H1 (cell line): ENCODE measurements around the gene PRR4. TPM values are rescaled to one million over a fixed set of nuclear protein-coding genes. Genes with fewer than 3 reads are reported as not detected.

Experiments
- CTCF ChIA-PET: fragments of 300-600 bp; sonication (Branson Sonifier 250); formaldehyde crosslinking; loops from one replicate; lab custom pipeline; 2021; ENCODE audit not compliant: partially characterized antibody; lab: Charles Lee
- POLR2A ChIA-PET: fragments of 300-600 bp; sonication (Branson Sonifier 250); formaldehyde crosslinking; loops from one replicate; lab custom pipeline; 2021; ENCODE audit warnings: inconsistent platforms; ENCODE audit not compliant: partially characterized antibody; lab: Charles Lee
- DNase-seq, 2 experiments: peaks; one replicate each; pipeline versions ENCODE4 v3.0.0 to v3.0.0-alpha.2; 2010 to 2022; ENCODE audit warnings: low spot score in 2 of 2, low read depth in 1 of 2, mixed read lengths in 1 of 2
- FAIRE-seq: peaks from 2 replicates; lab custom pipeline; 2011; peaks lifted over from hg19 to GRCh38; lab: Jason Lieb, UNC
- H2AFZ ChIP-seq: 2 replicates; pipeline ENCODE4 v1.8.1; 2012; ENCODE audit warnings: low read length, inconsistent platforms
- H2AK5ac ChIP-seq: 2 replicates; pipeline ENCODE4 v1.6.1; 2013; ENCODE audit warnings: low read depth, low read length
- H2BK120ac ChIP-seq: replicated peaks from 2 replicates; pipeline ENCODE3; 2013; ENCODE audit warnings: low read depth, low read length, inconsistent platforms
- H2BK12ac ChIP-seq: 2 replicates; pipeline ENCODE4 v1.6.1; 2013; ENCODE audit warnings: low read depth, low read length
- H2BK15ac ChIP-seq: 2 replicates; pipeline ENCODE4 v1.6.1; 2013; ENCODE audit warnings: low read length
- H2BK20ac ChIP-seq: 2 replicates; pipeline ENCODE4 v1.6.1; 2013; ENCODE audit warnings: low read length
- H2BK5ac ChIP-seq: 2 replicates; pipeline ENCODE4 v1.6.1; 2013; ENCODE audit warnings: low read depth, low read length
- H3K14ac ChIP-seq: 2 replicates; pipeline ENCODE4 v1.6.1; 2013; ENCODE audit warnings: inconsistent platforms; ENCODE audit not compliant: insufficient read length
- H3K18ac ChIP-seq: 2 replicates; pipeline ENCODE4 v1.6.1; 2013; ENCODE audit warnings: low read length; ENCODE audit errors: extremely low read depth
- H3K23ac ChIP-seq: 2 replicates; pipeline ENCODE4 v1.6.1; 2013; ENCODE audit warnings: inconsistent platforms; ENCODE audit not compliant: insufficient read length
- H3K23me2 ChIP-seq: 2 replicates; pipeline ENCODE4 v1.6.1; 2013; ENCODE audit warnings: low read depth, low read length
- H3K27ac ChIP-seq: 2 replicates; pipeline ENCODE4 v1.6.1; 2011; ENCODE audit warnings: low read depth, low read length, inconsistent platforms
- H3K27me3 ChIP-seq, 4 experiments: replicated peaks in 1 of 4; 1 replicate in 1 of 4; 2 replicates in 3 of 4; pipeline versions ENCODE4 v1.6.1 to v1.8.1; 2011 to 2013; ENCODE audit warnings: low read length in 3 of 4, mild to moderate bottlenecking in 3 of 4, inconsistent platforms in 2 of 4, mixed read lengths in 2 of 4, moderate library complexity in 1 of 4; ENCODE audit not compliant: control insufficient read depth in 3 of 4, insufficient read depth in 3 of 4; ENCODE audit errors: extremely low read depth in 1 of 4
- H3K36me3 ChIP-seq, 4 experiments: 2 replicates each; pipeline versions ENCODE4 v1.6.1 to v1.8.1; 2011 to 2013; ENCODE audit warnings: mild to moderate bottlenecking in 4 of 4, low read length in 3 of 4, moderate library complexity in 2 of 4, control low read depth in 1 of 4, inconsistent platforms in 1 of 4; ENCODE audit not compliant: insufficient read depth in 4 of 4, control insufficient read depth in 2 of 4
- H3K4ac ChIP-seq: replicated peaks from 2 replicates; pipeline ENCODE3; 2013; ENCODE audit warnings: low read length, low read depth, mixed read lengths, inconsistent platforms; ENCODE audit not compliant: insufficient read length
- H3K4me1 ChIP-seq, 4 experiments: replicated peaks in 1 of 4; 1 replicate in 1 of 4; 2 replicates in 3 of 4; pipeline versions ENCODE4 v1.6.1 to v1.8.1; 2011 to 2013; ENCODE audit warnings: low read length in 3 of 4, inconsistent platforms in 2 of 4, mixed read lengths in 1 of 4; ENCODE audit not compliant: insufficient read depth in 4 of 4, control insufficient read depth in 3 of 4
- H3K4me2 ChIP-seq, 2 experiments: 2 replicates each; pipeline versions ENCODE4 v1.6.1 to v1.8.1; 2011 to 2013; ENCODE audit warnings: low read depth in 2 of 2, low read length in 2 of 2, control low read depth in 1 of 2, inconsistent platforms in 1 of 2, mild to moderate bottlenecking in 1 of 2; ENCODE audit not compliant: insufficient read depth in 1 of 2
- H3K4me3 ChIP-seq, 4 experiments: fragments of 200-600, 300-600 bp in 1 of 4; sonication (generic), shearing (Covaris generic), sonication (Bioruptor Twin) in 1 of 4; 2 replicates each; pipeline versions ENCODE4 v1.5.1 to v1.8.1; 2011 to 2016; ENCODE audit warnings: low read length in 4 of 4, low read depth in 3 of 4, control low read depth in 2 of 4, inconsistent platforms in 2 of 4, mild to moderate bottlenecking in 2 of 4, mixed read lengths in 1 of 4, moderate library complexity in 1 of 4; ENCODE audit not compliant: insufficient read depth in 2 of 4; ENCODE audit errors: extremely low read depth in 1 of 4
- H3K56ac ChIP-seq: replicated peaks from 2 replicates; pipeline ENCODE3; 2013; ENCODE audit warnings: low read depth, mild to moderate bottlenecking, mixed read lengths, low read length, inconsistent platforms; ENCODE audit not compliant: insufficient read length
- H3K79me1 ChIP-seq: 2 replicates; pipeline ENCODE4 v1.6.1; 2013; ENCODE audit warnings: low read depth, low read length, control low read depth
- H3K79me2 ChIP-seq, 2 experiments: 2 replicates each; pipeline versions ENCODE4 v1.6.1 to v1.8.1; 2012 to 2013; ENCODE audit warnings: low read length in 2 of 2, mild to moderate bottlenecking in 2 of 2, inconsistent platforms in 1 of 2; ENCODE audit not compliant: insufficient read depth in 2 of 2, control insufficient read depth in 1 of 2
- H3K9ac ChIP-seq, 4 experiments: replicated peaks in 1 of 4; 1 replicate in 1 of 4; 2 replicates in 3 of 4; pipeline versions ENCODE4 v1.6.1 to v1.8.1; 2011 to 2013; ENCODE audit warnings: low read depth in 3 of 4, low read length in 3 of 4, control low read depth in 2 of 4, mild to moderate bottlenecking in 2 of 4, moderate library complexity in 2 of 4, inconsistent platforms in 1 of 4; ENCODE audit errors: extremely low read depth in 1 of 4
- H3K9me3 ChIP-seq, 2 experiments: 2 replicates each; pipeline versions ENCODE4 v1.6.1 to v1.8.1; 2012 to 2013; ENCODE audit warnings: mild to moderate bottlenecking in 2 of 2, moderate library complexity in 2 of 2, control low read depth in 1 of 2, inconsistent platforms in 1 of 2, low read depth in 1 of 2, low read length in 1 of 2, mixed read lengths in 1 of 2; ENCODE audit not compliant: insufficient read depth in 2 of 2
- H4K20me1 ChIP-seq, 2 experiments: replicated peaks in 1 of 2; 2 replicates each; pipeline versions ENCODE3 to v1.8.1; 2011 to 2013; ENCODE audit warnings: inconsistent platforms in 2 of 2, low read length in 2 of 2, mild to moderate bottlenecking in 1 of 2; ENCODE audit not compliant: insufficient read depth in 2 of 2, control insufficient read depth in 1 of 2
- H4K5ac ChIP-seq: 2 replicates; pipeline ENCODE4 v1.6.1; 2013; ENCODE audit warnings: low read length, low read depth, mixed read lengths, inconsistent platforms; ENCODE audit not compliant: insufficient read length
- H4K8ac ChIP-seq: 2 replicates; pipeline ENCODE4 v1.8.0; 2013; ENCODE audit warnings: mild to moderate bottlenecking, moderate library complexity, low read length, inconsistent platforms; ENCODE audit not compliant: insufficient read depth; ENCODE audit errors: extremely low read depth
- H4K91ac ChIP-seq: replicated peaks from 2 replicates; pipeline ENCODE3; 2013; ENCODE audit warnings: low read length, mixed read lengths, inconsistent platforms; ENCODE audit not compliant: insufficient read length
- ATF3 ChIP-seq: IDR thresholded peaks from 2 replicates; pipeline ENCODE4 v1.6.1; 2011; ENCODE audit warnings: low read depth, mild to moderate bottlenecking, low read length; ENCODE audit not compliant: insufficient read depth
- CBX8 ChIP-seq: fragments of 300-800, 300-1000 bp; sonication (generic); IDR thresholded peaks from 2 replicates; pipeline ENCODE4 v1.7.1; 2016; ENCODE audit warnings: low read depth, low read length, borderline replicate concordance
- CEBPB ChIP-seq: IDR thresholded peaks from 2 replicates; pipeline ENCODE4 v1.6.1; 2012; ENCODE audit warnings: low read depth, low read length
- CHD1 ChIP-seq: IDR thresholded peaks from 2 replicates; pipeline ENCODE4 v1.6.1; 2012; ENCODE audit warnings: low read depth, low read length, improper control_type of control experiment
- CHD2 ChIP-seq: IDR thresholded peaks from 2 replicates; pipeline ENCODE4 v1.6.1; 2012; ENCODE audit warnings: low read length, improper control_type of control experiment
- JUN ChIP-seq: IDR thresholded peaks from 2 replicates; pipeline ENCODE4 v1.6.1; 2011; ENCODE audit warnings: low read depth, mild to moderate bottlenecking, improper control_type of control experiment, low read length
- KDM5A ChIP-seq: fragments of 200-600 bp; IDR thresholded peaks from 2 replicates; pipeline ENCODE4 v1.7.1; 2012; ENCODE audit warnings: mild to moderate bottlenecking, low read length, inconsistent platforms, mixed read lengths
- MAX ChIP-seq: IDR thresholded peaks from 2 replicates; pipeline ENCODE4 v1.6.1; 2012; ENCODE audit warnings: inconsistent platforms
- SAP30 ChIP-seq: fragments of 300-600 bp; sonication (generic); IDR thresholded peaks from 2 replicates; pipeline ENCODE4 v1.7.1; 2012; ENCODE audit warnings: low read length, moderate library complexity, mild to moderate bottlenecking, inconsistent platforms; ENCODE audit not compliant: insufficient read depth, insufficient replicate concordance
- SP4 ChIP-seq: IDR thresholded peaks from 2 replicates; pipeline ENCODE4 v1.6.1; 2012; ENCODE audit warnings: low read length, inconsistent platforms
- YY1 ChIP-seq: IDR thresholded peaks from 2 replicates; pipeline ENCODE4 v1.6.1; 2011; ENCODE audit warnings: low read depth, mild to moderate bottlenecking, low read length
- WGBS, 2 experiments: shearing (Covaris generic) in 1 of 2; methylation state at CpG; one replicate each; pipeline versions ENCODE4 v1.1.6 to v1.1.7; 2013 to 2015; ENCODE audit warnings: low lambda C conversion rate in 2 of 2, mixed read lengths in 2 of 2, inconsistent platforms in 1 of 2, low coverage in 1 of 2, missing lambda C conversion rate in 1 of 2; ENCODE audit not compliant: insufficient replicate concordance in 2 of 2, insufficient coverage in 1 of 2, insufficient read length in 1 of 2; ENCODE audit errors: extremely low coverage in 1 of 2, missing lambda C conversion rate in 1 of 2; 5-methylcytosine and 5-hydroxymethylcytosine counted together
- long read RNA-seq, 2 experiments: library from RNA in 1 of 2; library from capped mRNA in 1 of 2; stranded (forward); transcript quantifications; one replicate each; pipeline ENCODE4 v2.0.0, GENCODE V29; 2021; ENCODE audit warnings: inconsistent platforms in 1 of 2
- polyA minus RNA-seq, 3 experiments: library from RNA; depleted of rRNA, polyadenylated mRNA; stranded (reverse); fragments of >200 nt; gene quantifications; 1 replicate in 2 of 3; 2 replicates in 1 of 3; pipeline ENCODE4 v1.2.3, GENCODE V29; 2011
- polyA plus RNA-seq, 7 experiments: library from polyadenylated mRNA; depleted of rRNA in 3 of 7; stranded (reverse) in 5 of 7; unstranded in 2 of 7; fragments of >200 nt in 5 of 7; fragments of 200-250 nt in 2 of 7; gene quantifications; 1 replicate in 5 of 7; 2 replicates in 1 of 7; 4 replicates in 1 of 7; pipeline versions ENCODE4 v1.2.1 to v1.2.3, GENCODE V29; 2011 to 2013; ENCODE audit warnings: missing spikeins in 2 of 7, mixed read lengths in 2 of 7
- total RNA-seq: library from RNA; stranded (reverse); fragmentation: NEBNext Ultra II Directional; extraction: Animal tissue kit (Norgen Biotek cat#: 25700); gene quantifications from 2 replicates; pipeline ENCODE4 v1.2.1, GENCODE V29; 2021

Gene PRR4
- total RNA-seq, result 2.0 TPM in 1 of 2 replicates, not detected in the other
- 1.9 and 11.2 TPM in 2 replicates for polyA plus RNA-seq (2011; rRNA removed)
- polyA plus RNA-seq (2011; cell fraction: cytosol; rRNA removed), result 1.4 TPM
- polyA plus RNA-seq (2011; cell fraction: nucleus; rRNA removed), result 22.2 TPM
- polyA plus RNA-seq (2012, experiment 1 of 2), result 1.5 to 3.5 TPM (median 3.1 TPM) in 4 replicates
- polyA plus RNA-seq (2012, experiment 2 of 2), result 0.83 TPM
- polyA plus RNA-seq (2013, experiment 1 of 2), result 3.1 TPM
- polyA plus RNA-seq (2013, experiment 2 of 2), result 2.8 TPM
- polyA minus RNA-seq (2011; rRNA and poly(A)+ RNA removed), result 3.1 and 6.4 TPM in 2 replicates
- polyA minus RNA-seq (2011; cell fraction: cytosol; rRNA and poly(A)+ RNA removed), result not detected
- polyA minus RNA-seq (2011; cell fraction: nucleus; rRNA and poly(A)+ RNA removed), result 13.0 TPM
- long read RNA-seq, experiment 1, partial matches to known transcripts, result 0 of 1 reads
- long read RNA-seq, experiment 1, other reads (novel, unspliced or antisense), result 0 of 1 reads
- long read RNA-seq, experiment 2, result 0 reads

GRCh38 chr12:10849425-10849878 is at the start of gene PRR4:
Gene PRR4 (minus strand): TSS chr12:10849475. CDS start chr12:10849437, 38 bp downstream.
- Histone ChIP-seq H3K79me2 (no peaks in the 10 kb centered on the region), H3K27me3 (no peaks in the 10 kb centered on the region), H3K18ac (no peak within 1 kb of the TSS), H3K9ac (no peak within 1 kb of the TSS), H2AFZ (no peak within 1 kb of the TSS), H3K36me3 (no peaks in the 10 kb centered on the region), H3K4me2 (no peak within 1 kb of the TSS), H4K8ac (no peak within 1 kb of the TSS), H3K79me1 (no peaks in the 10 kb centered on the region), H4K5ac (no peak within 1 kb of the TSS), H2BK5ac (no peak within 1 kb of the TSS), H4K20me1 (peaks cover 0 to 3% of the 10 kb centered on the region in 2 experiments), H3K14ac (no peak within 1 kb of the TSS), H2BK20ac (no peak within 1 kb of the TSS), H3K56ac (no peak within 1 kb of the TSS), H3K23ac (no peak within 1 kb of the TSS), H3K4me3 (no peak within 1 kb of the TSS), H3K4ac (no peak within 1 kb of the TSS), H2AK5ac (no peak within 1 kb of the TSS), H2BK12ac (no peak within 1 kb of the TSS), H3K4me1 (no peaks in the 10 kb centered on the region), H3K23me2 (no peaks in the 10 kb centered on the region), H3K27ac (no peak within 1 kb of the TSS), H2BK15ac (no peak within 1 kb of the TSS), H2BK120ac (no peak within 1 kb of the TSS), H3K9me3 (no peaks in the 10 kb centered on the region), H4K91ac (no peak within 1 kb of the TSS)
- DNase-seq (no peak), FAIRE-seq (no peak)
- POLR2A ChIA-PET, result no interaction called here
- 97% methylated on average over 4 of the region's 4 CpGs; no CpG with 5 or more reads in 1 of the 2 experiments for WGBS, 2 experiments
- CTCF ChIA-PET, result interaction anchor here (0.6 to 1.2 kb wide), 2 partner anchors 64 to 638 kb away, joined by 3 read pairs; no protein-coding TSS in a partner anchor
- no peak for TF ChIP-seq CHD2
- no peak for TF ChIP-seq SAP30
- no peak for TF ChIP-seq SP4
- no peak for TF ChIP-seq CBX8
- no peak for TF ChIP-seq KDM5A
- TF ChIP-seq JUN, result no peak
- no peak for TF ChIP-seq ATF3
- TF ChIP-seq CEBPB, result no peak
- no peak for TF ChIP-seq CHD1
- no peak for TF ChIP-seq MAX
- no peak for TF ChIP-seq YY1
